NB4 (cell line): Measurements from ENCODE around the gene CUX1.

ENCODE experiments used
- DNase-seq: peaks from one replicate; pipeline ENCODE4 v3.0.0; 2010; ENCODE audit warnings: low read depth
- H3K4me3 ChIP-seq: one replicate; pipeline ENCODE4 v1.5.1; 2011; ENCODE audit warnings: mild to moderate bottlenecking, low read depth, low read length, moderate library complexity
- MYC ChIP-seq: IDR thresholded peaks from 2 replicates; pipeline ENCODE4 v1.6.1; 2011; ENCODE audit warnings: low read depth, low read length
- POLR2A ChIP-seq: IDR thresholded peaks from 2 replicates; pipeline ENCODE4 v1.6.1; 2011; ENCODE audit warnings: mild to moderate bottlenecking; ENCODE audit not compliant: insufficient read length; ENCODE audit errors: extremely low read depth
- TF ChIP-seq, protein P1 (sequence below): IDR thresholded peaks from one replicate; pipeline ENCODE4 v1.5.1; 2012; ENCODE audit warnings: low read depth, low read length
- TF ChIP-seq, protein P2 (sequence below): IDR thresholded peaks from 2 replicates; pipeline ENCODE4 v1.6.1; 2011; ENCODE audit warnings: low read depth, low read length

The CUX1 gene

DNA sequence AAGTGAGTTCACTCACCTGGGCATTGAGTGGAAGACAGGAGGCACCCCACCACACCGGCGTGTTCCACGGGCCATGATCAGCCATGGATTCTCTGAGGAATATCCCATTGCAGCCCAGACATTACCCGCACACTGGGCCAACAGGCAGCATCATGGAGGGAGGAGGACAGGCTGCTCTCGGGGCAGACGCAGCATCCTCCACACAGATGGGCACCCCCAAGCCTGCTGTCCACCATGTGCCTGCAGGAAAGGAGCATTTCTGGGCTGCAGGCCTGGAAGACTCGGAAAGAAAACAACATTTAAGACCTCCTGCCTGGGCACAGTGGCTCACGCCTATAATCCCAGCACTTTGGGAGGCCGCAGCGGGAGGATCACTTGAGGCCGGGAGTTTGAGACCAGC, 398.3 kb downstream of the CUX1 start:
- TF ChIP-seq, protein P1, sequence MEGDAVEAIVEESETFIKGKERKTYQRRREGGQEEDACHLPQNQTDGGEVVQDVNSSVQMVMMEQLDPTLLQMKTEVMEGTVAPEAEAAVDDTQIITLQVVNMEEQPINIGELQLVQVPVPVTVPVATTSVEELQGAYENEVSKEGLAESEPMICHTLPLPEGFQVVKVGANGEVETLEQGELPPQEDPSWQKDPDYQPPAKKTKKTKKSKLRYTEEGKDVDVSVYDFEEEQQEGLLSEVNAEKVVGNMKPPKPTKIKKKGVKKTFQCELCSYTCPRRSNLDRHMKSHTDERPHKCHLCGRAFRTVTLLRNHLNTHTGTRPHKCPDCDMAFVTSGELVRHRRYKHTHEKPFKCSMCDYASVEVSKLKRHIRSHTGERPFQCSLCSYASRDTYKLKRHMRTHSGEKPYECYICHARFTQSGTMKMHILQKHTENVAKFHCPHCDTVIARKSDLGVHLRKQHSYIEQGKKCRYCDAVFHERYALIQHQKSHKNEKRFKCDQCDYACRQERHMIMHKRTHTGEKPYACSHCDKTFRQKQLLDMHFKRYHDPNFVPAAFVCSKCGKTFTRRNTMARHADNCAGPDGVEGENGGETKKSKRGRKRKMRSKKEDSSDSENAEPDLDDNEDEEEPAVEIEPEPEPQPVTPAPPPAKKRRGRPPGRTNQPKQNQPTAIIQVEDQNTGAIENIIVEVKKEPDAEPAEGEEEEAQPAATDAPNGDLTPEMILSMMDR, result no peak
- TF ChIP-seq POLR2A (no peak), MYC (no peak)
- TF ChIP-seq, protein P2, sequence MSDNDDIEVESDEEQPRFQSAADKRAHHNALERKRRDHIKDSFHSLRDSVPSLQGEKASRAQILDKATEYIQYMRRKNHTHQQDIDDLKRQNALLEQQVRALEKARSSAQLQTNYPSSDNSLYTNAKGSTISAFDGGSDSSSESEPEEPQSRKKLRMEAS, result no peak

DNA sequence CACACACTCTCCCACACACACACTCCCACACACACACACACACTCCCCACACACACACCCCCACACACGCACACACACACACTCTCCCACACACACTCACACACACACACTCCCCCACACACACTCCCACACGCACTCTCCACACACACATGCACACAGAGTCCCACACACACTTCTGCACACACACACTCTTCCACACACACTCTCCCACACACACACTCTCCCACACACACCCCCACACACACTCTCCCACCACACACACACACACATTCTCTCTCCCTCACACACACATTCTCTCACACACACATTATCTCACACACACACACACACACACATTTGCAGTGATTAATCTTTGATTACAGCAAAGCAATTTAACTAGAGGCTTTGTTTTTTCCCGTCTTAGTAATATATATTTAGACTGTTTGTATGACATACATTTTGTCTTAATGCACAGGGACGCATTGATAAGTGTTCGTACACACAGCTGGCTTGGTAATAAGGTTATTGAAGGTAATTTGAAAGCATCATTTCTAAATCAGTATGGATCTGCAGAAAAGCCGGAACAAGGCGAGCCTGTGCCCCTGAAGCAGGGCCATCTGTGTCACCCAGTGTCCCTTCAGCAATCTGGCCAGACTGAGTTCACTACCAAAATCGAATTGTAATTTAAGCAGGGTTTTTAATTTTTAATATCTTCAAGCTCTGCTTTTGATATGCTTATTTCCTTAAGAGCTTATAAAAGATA, 399.3 kb downstream of the CUX1 start:
- TF ChIP-seq POLR2A, result no peak
- TF ChIP-seq MYC, result no peak
- TF ChIP-seq, protein P2, result no peak
- TF ChIP-seq, protein P1, result no peak
- no peak overlapping the region for H3K4me3 ChIP-seq
- DNase-seq, result no peak

More for the DNA sequence above, 398.3 kb downstream of the CUX1 start:
- H3K4me3 ChIP-seq, result no peak overlapping the region
- no peak for DNase-seq

DNA sequence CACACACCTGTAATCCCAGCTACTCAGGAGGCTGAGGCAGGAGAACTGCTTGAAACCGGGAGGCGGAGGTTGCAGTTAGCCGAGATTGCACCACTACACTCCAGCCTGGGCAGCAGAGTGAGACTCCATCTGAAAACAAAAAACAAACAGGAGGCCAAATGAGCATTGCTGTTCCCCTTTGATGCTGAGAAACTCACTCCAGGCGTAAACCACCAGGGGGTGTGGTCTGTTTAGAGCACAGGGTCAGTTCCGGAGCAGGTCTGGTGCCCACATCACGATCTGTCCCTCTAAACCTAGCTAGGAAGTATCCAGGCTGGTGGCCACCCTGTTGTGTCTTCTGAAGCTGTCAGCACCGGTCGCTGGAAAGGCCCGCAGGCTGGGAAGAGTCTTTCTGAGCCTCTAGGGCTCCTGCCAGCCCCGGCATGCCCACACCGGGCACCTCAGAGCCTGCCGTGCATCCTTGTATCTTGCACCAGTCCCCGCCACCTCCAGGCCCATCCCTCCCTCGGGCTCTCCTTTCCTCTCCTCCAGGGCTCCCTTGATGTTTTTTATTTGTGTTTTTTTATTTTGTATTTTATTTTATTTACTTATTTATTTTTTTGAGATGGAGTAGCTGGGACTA, 402.9 kb downstream of the CUX1 start:
- no peak overlapping the region for H3K4me3 ChIP-seq
- TF ChIP-seq, protein P1, result no peak
- TF ChIP-seq, protein P2, result no peak
- TF ChIP-seq POLR2A (no peak), MYC (no peak)
- DNase-seq, result no peak

DNA sequence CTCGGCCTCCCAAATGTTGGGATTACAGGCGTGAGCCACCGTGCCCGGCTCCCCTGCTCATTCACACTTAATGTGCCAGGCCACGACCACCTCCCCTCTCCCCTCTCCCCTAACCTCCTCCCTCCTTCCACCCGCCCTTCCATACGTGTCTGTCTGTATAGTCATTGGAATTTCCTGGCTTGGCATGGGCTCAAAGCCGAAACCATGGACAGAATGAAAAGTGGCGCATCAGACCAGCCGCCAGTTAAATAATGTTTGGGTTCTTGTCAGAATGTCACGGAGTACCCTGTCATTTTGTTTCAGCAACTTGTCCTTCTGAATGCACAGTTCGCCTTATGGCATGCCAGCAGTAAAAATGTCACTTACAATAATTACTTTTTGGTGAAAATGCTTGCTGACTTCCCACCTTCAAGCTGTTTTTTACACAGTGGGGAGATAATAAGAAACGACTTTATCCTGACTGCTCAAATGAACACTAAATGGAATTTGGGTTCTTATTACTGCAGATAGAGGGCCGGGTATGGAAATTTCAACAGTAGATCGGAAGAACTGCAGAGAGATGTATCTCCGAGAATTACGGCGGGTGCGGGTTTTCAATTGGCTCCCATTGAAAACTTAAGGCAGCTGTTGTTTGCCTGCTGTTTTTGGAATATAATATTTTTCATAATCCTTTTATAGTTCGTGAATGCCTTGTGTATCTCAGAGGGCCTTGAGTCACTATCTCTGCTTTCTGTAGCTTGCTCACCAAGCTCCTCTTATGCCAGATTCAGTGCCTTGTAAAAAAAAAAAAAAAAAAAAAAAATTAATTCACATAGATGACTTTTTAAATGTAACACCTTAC, 403.8 kb downstream of the CUX1 start:
- no peak overlapping the region for H3K4me3 ChIP-seq
- no peak for TF ChIP-seq POLR2A
- TF ChIP-seq, protein P1, result no peak
- no peak for TF ChIP-seq MYC
- TF ChIP-seq, protein P2, result no peak
- DNase-seq, result no peak

DNA sequence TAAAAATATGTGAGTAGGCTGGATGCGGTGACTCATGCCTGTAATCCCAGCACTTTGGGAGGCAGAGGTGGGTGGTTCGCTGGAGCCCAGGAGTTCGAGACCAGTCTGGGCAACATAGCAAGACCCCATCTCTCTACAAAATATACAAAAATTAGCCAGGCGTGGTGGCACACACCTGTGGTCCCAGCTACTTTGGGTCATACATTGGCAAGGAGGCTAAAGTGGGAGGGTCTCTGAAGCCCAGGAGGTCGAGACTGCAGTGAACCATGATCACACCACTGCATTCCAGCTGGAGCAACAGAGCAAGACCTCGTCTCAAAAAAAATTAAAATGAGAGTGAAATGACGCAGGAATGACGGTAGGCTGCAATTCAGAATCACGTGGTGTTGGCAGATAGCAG, 404.5 kb downstream of the CUX1 start:
- DNase-seq, result no peak
- no peak for TF ChIP-seq MYC
- TF ChIP-seq, protein P2, result no peak
- no peak for TF ChIP-seq POLR2A
- TF ChIP-seq, protein P1, result no peak
- no peak overlapping the region for H3K4me3 ChIP-seq
